H9 (cell line): ENCODE measurements around the gene TDRD9. TPM values are rescaled to one million over a fixed set of nuclear protein-coding genes. Genes with fewer than 3 reads are reported as not detected.

ENCODE experiments used
- DNase-seq: peaks from one replicate; pipeline ENCODE4 v3.0.0-alpha.2; 2017
- H2AFZ ChIP-seq: one replicate; pipeline ENCODE4 v1.6.1; 2013; ENCODE audit warnings: mild to moderate bottlenecking, low read length, control low read depth, moderate library complexity
- H2AK5ac ChIP-seq: 2 replicates; pipeline ENCODE4 v1.6.1; 2013; ENCODE audit warnings: low read length, control low read depth, mixed read lengths; ENCODE audit not compliant: insufficient read length
- H2BK120ac ChIP-seq: one replicate; pipeline ENCODE4 v1.6.1; 2013; ENCODE audit warnings: low read depth, mild to moderate bottlenecking, low read length, control low read depth, inconsistent platforms; ENCODE audit not compliant: poor library complexity, severe bottlenecking
- H2BK12ac ChIP-seq: 2 replicates; pipeline ENCODE4 v1.6.1; 2013; ENCODE audit warnings: low read length, control low read depth, mixed read lengths, low read depth; ENCODE audit not compliant: insufficient read length
- H2BK15ac ChIP-seq: 2 replicates; pipeline ENCODE4 v1.6.1; 2013; ENCODE audit warnings: low read depth, low read length, control low read depth
- H2BK20ac ChIP-seq: one replicate; pipeline ENCODE4 v1.6.1; 2013; ENCODE audit warnings: low read depth, mild to moderate bottlenecking, low read length, control low read depth, inconsistent platforms; ENCODE audit not compliant: poor library complexity, severe bottlenecking
- H2BK5ac ChIP-seq: 2 replicates; pipeline ENCODE4 v1.6.1; 2013; ENCODE audit warnings: low read length, control low read depth, mixed read lengths; ENCODE audit not compliant: insufficient read length
- H3K14ac ChIP-seq: 2 replicates; pipeline ENCODE4 v1.6.1; 2013; ENCODE audit warnings: low read length, control low read depth; ENCODE audit not compliant: insufficient read depth
- H3K18ac ChIP-seq: 2 replicates; pipeline ENCODE4 v1.6.1; 2013; ENCODE audit warnings: low read depth, mild to moderate bottlenecking, mixed read lengths, low read length, control low read depth; ENCODE audit not compliant: insufficient read length
- H3K23ac ChIP-seq: 2 replicates; pipeline ENCODE4 v1.6.1; 2013; ENCODE audit warnings: low read length, control low read depth, mixed read lengths, low read depth; ENCODE audit not compliant: insufficient read length
- H3K23me2 ChIP-seq: 2 replicates; pipeline ENCODE4 v1.6.1; 2013; ENCODE audit warnings: low read depth, mild to moderate bottlenecking, mixed read lengths, low read length, control low read depth; ENCODE audit not compliant: insufficient read length, poor library complexity, severe bottlenecking
- H3K27ac ChIP-seq: 2 replicates; pipeline ENCODE4 v1.5.1; 2013; ENCODE audit warnings: low read length, control low read depth, mixed read lengths, low read depth; ENCODE audit not compliant: insufficient read length
- H3K27me3 ChIP-seq: 2 replicates; pipeline ENCODE4 v1.6.1; 2013; ENCODE audit warnings: low read length, control low read depth, inconsistent platforms; ENCODE audit not compliant: insufficient read depth
- H3K4ac ChIP-seq: 2 replicates; pipeline ENCODE4 v1.6.1; 2013; ENCODE audit warnings: low read depth, mild to moderate bottlenecking, control low read depth, inconsistent platforms, low read length, moderate library complexity
- H3K4me1 ChIP-seq: 2 replicates; pipeline ENCODE4 v1.6.1; 2013; ENCODE audit warnings: low read length, control low read depth, inconsistent platforms; ENCODE audit not compliant: insufficient read depth
- H3K4me2 ChIP-seq: 2 replicates; pipeline ENCODE4 v1.6.1; 2013; ENCODE audit warnings: low read length, control low read depth, mixed read lengths; ENCODE audit not compliant: insufficient read length, insufficient read depth
- H3K56ac ChIP-seq: 2 replicates; pipeline ENCODE4 v1.6.1; 2013; ENCODE audit warnings: low read depth, mild to moderate bottlenecking, mixed read lengths, low read length, control low read depth; ENCODE audit not compliant: insufficient read length
- H3K79me1 ChIP-seq: 2 replicates; pipeline ENCODE4 v1.6.1; 2013; ENCODE audit warnings: low read depth, mild to moderate bottlenecking, moderate library complexity, low read length, control low read depth, inconsistent platforms; ENCODE audit not compliant: insufficient read depth, poor library complexity, severe bottlenecking
- H3K79me2 ChIP-seq: 2 replicates; pipeline ENCODE4 v1.6.1; 2013; ENCODE audit warnings: low read length, control low read depth, inconsistent platforms; ENCODE audit not compliant: insufficient read depth
- H3K9ac ChIP-seq: 2 replicates; pipeline ENCODE4 v1.6.1; 2013; ENCODE audit warnings: low read length, control low read depth, mixed read lengths; ENCODE audit not compliant: insufficient read length; ENCODE audit errors: extremely low read depth
- H3K9me3 ChIP-seq: one replicate; pipeline ENCODE4 v1.6.1; 2013; ENCODE audit warnings: low read depth, low read length, inconsistent platforms; ENCODE audit not compliant: control insufficient read depth
- H3T11ph ChIP-seq: one replicate; pipeline ENCODE4 v1.6.1; 2013; ENCODE audit warnings: mild to moderate bottlenecking, low read length, control low read depth, inconsistent platforms
- H4K20me1 ChIP-seq: one replicate; pipeline ENCODE4 v1.6.1; 2013; ENCODE audit not compliant: control insufficient read depth, insufficient read length, insufficient read depth
- H4K5ac ChIP-seq: 2 replicates; pipeline ENCODE4 v1.6.1; 2013; ENCODE audit warnings: low read depth, mild to moderate bottlenecking, mixed read lengths, low read length, control low read depth; ENCODE audit not compliant: insufficient read length
- H4K8ac ChIP-seq: replicated peaks from 2 replicates; pipeline ENCODE4 v1.6.1; 2013; ENCODE audit warnings: low read length, control low read depth, mixed read lengths, low read depth; ENCODE audit not compliant: insufficient read length
- H4K91ac ChIP-seq: 2 replicates; pipeline ENCODE4 v1.6.1; 2013; ENCODE audit warnings: low read depth, mild to moderate bottlenecking, moderate library complexity, mixed read lengths, low read length, control low read depth; ENCODE audit not compliant: insufficient read length
- H3K27ac Mint-ChIP-seq, 3 experiments: 2 replicates in 2 of 3; 3 replicates in 1 of 3; pipeline ENCODE4 v1.8.0; 2020 to 2021; ENCODE audit warnings: mixed read lengths in 3 of 3, mild to moderate bottlenecking in 1 of 3, moderate library complexity in 1 of 3
- H3K27me3 Mint-ChIP-seq: 2 replicates; pipeline ENCODE4 v1.8.0; 2021; ENCODE audit warnings: low read depth, mild to moderate bottlenecking, moderate library complexity, mixed read lengths
- H3K36me3 Mint-ChIP-seq, 3 experiments: 2 replicates in 2 of 3; 3 replicates in 1 of 3; pipeline ENCODE4 v1.8.0; 2020 to 2021; ENCODE audit warnings: low read depth in 3 of 3, mixed read lengths in 3 of 3; ENCODE audit not compliant: insufficient read depth in 1 of 3
- H3K4me1 Mint-ChIP-seq, 2 experiments: 2 replicates each; pipeline ENCODE4 v1.8.0; 2020; ENCODE audit warnings: mixed read lengths in 2 of 2
- H3K4me3 Mint-ChIP-seq, 2 experiments: 2 replicates in 1 of 2; 3 replicates in 1 of 2; pipeline ENCODE4 v1.8.0; 2020 to 2021; ENCODE audit warnings: mild to moderate bottlenecking in 2 of 2, mixed read lengths in 2 of 2, moderate library complexity in 1 of 2
- H3K9me3 Mint-ChIP-seq, 2 experiments: 2 replicates in 1 of 2; 3 replicates in 1 of 2; pipeline ENCODE4 v1.8.0; 2020; ENCODE audit warnings: mild to moderate bottlenecking in 2 of 2, mixed read lengths in 2 of 2, moderate library complexity in 1 of 2
- CTCF ChIP-seq: fragments of 200-600 bp; sonication (generic); conservative IDR thresholded peaks from 3 replicates; pipeline ENCODE4 v1.8.0; 2021; ENCODE audit warnings: antibody characterized with exemption, mild to moderate bottlenecking
- WGBS: extraction: QIAGEN DNeasy Blood & Tissue Kit; methylation state at CpG from one replicate; pipeline ENCODE4 v1.1.7; 2013; ENCODE audit warnings: missing lambda C conversion rate, low lambda C conversion rate, mixed read lengths; ENCODE audit not compliant: insufficient read length; ENCODE audit errors: extremely low coverage; 5-methylcytosine and 5-hydroxymethylcytosine counted together
- total RNA-seq: library from RNA; stranded (reverse); gene quantifications from 2 replicates; pipeline ENCODE4 v1.2.1, GENCODE V29; 2021

Gene TDRD9
- total RNA-seq, 1 experiment from 2014 or later = not detected

DNA sequence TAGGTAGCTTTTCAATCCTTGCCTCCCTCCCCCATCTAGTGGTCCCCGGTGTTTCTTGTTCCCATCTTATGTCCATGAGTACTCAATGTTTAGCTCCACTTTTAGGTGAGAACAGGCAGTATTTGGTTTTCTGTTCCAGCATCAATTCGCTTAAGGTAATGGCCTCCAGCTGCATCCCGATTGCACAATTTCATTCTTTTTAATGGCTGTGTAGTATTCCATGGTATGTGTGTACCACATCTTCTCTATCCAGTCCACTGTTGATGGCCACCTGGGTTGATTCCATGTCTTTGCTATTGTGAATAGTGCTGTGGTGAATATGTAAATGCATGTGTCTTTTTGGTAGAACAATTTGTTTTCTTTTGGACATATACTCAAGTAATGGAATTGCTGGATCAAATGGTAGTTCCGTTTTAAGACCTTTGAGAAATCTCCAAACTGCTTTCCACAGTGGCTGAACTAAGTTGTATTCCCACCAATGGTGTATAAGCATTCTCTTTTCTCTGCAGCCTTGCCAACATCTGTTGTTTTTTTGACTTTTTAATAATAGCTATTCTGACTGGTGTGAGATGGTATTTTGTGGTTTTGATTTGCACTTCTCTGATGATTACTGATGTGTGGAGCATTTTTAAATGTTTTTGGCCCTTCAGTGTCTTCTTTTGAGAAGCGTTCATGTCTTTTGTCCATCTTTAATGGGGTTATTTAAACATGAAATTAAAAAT is 123.0 kb downstream of the TDRD9 start:
- Histone ChIP-seq H3K23ac (no peak overlapping the region), H3K79me2 (no peaks in the 10 kb centered on the region), H2BK20ac (no peak overlapping the region), H2BK120ac (no peak overlapping the region), H4K8ac (no peak overlapping the region), H3K27ac (no peak overlapping the region), H3K4ac (no peak overlapping the region), H3K18ac (no peak overlapping the region), H3K9ac (no peak overlapping the region), H3T11ph (no peak overlapping the region), H3K27me3 (peaks cover 3% of the 10 kb centered on the region; the same call in 1 of the 2 replicates), H3K9me3 (no peaks in the 10 kb centered on the region), H4K20me1 (no peaks in the 10 kb centered on the region), H2AFZ (no peak overlapping the region), H2BK5ac (no peak overlapping the region), H3K4me1 (no peaks in the 10 kb centered on the region), H3K4me2 (no peak overlapping the region), H2AK5ac (no peak overlapping the region), H2BK12ac (no peak overlapping the region), H4K91ac (no peak overlapping the region), H3K23me2 (no peaks in the 10 kb centered on the region), H3K56ac (no peak overlapping the region), H3K79me1 (no peaks in the 10 kb centered on the region), H2BK15ac (no peak overlapping the region), H4K5ac (no peak overlapping the region), H3K14ac (no peak overlapping the region)
- Mint-ChIP-seq H3K27me3 (peaks cover 4% of the 10 kb centered on the region), H3K9me3 (no peaks in the 10 kb centered on the region; a peak in 1 of 5 replicates), H3K27ac (no peak overlapping the region), H3K36me3 (no peaks in the 10 kb centered on the region; a peak in 1 of 7 replicates), H3K4me1 (no peaks in the 10 kb centered on the region), H3K4me3 (no peak overlapping the region)
- TF ChIP-seq CTCF = no peak
- no peak for DNase-seq
- WGBS = no CpG with 5 or more reads among the region's 5 CpGs
